Esophagus muscularis mucosa (tissue), 3 donors: Measurements from ENCODE around the gene TCF7L2.

ENCODE experiments used
- CTCF ChIP-seq, 3 experiments: fragments of 200-600 bp in 2 of 3; fragments of 450-650 bp in 1 of 3; sonication (generic) in 2 of 3; IDR thresholded peaks; one replicate each; pipeline ENCODE4 v1.5.1; 2017 to 2019; ENCODE audit warnings: antibody characterized with exemption in 3 of 3, mild to moderate bottlenecking in 2 of 3, moderate library complexity in 1 of 3
- POLR2A ChIP-seq: fragments of 450-650 bp; IDR thresholded peaks from one replicate; pipeline ENCODE4 v1.6.1; 2017; ENCODE audit warnings: antibody characterized with exemption, moderate library complexity, mild to moderate bottlenecking, low read depth

GRCh38 chr10:113018034-113018433 lies 68.0 kb downstream of the TCF7L2 start:
- TF ChIP-seq CTCF (IDR thresholded peaks at IDR 0.05) (no peak), POLR2A (no peak)
